MCF 10A (cell line): Measurements from ENCODE around the gene HLA-C. TPM values are rescaled to one million over a fixed set of nuclear protein-coding genes. Genes with fewer than 3 reads are reported as not detected.

Experiments used
- Bru-seq: library from RNA; stranded (reverse); fragments of 400-500 nt; gene quantifications from one replicate; lab custom pipeline; 2021; lab: Mats Ljungman, UMichigan
- BruChase-seq, 2 experiments: library from RNA; stranded (reverse); fragments of 400-500 nt; gene quantifications; one replicate each; lab custom pipeline; 2021; lab: Mats Ljungman, UMichigan
- BruUV-seq: library from RNA; stranded (reverse); fragments of 400-500 nt; replicated peaks from 2 replicates; lab custom pipeline; 2021; lab: Mats Ljungman, UMichigan
- CTCF ChIA-PET: fragments of 300-600 bp; sonication (Branson Sonifier 250); formaldehyde crosslinking; extraction: SDS; loops from one replicate; lab custom pipeline; 2021; ENCODE audit warnings: antibody characterized with exemption, inconsistent platforms; lab: Yijun Ruan, JAX
- POLR2A ChIA-PET: fragments of 300-600, 350-650 bp; sonication (Branson Sonifier 250); formaldehyde crosslinking; extraction: SDS; loops from one replicate; lab custom pipeline; 2020; ENCODE audit warnings: antibody characterized with exemption, inconsistent platforms; lab: Yijun Ruan, JAX
- DNase-seq: peaks from one replicate; pipeline ENCODE4 v3.0.0-alpha.2; 2018; ENCODE audit not compliant: unreplicated experiment
- H3K27ac Mint-ChIP-seq: one replicate; pipeline ENCODE4 v1.8.0; 2022; ENCODE audit warnings: mild to moderate bottlenecking, low read depth, mixed read lengths; ENCODE audit not compliant: unreplicated experiment
- H3K27me3 Mint-ChIP-seq: one replicate; pipeline ENCODE4 v1.8.0; 2022; ENCODE audit warnings: mixed read lengths; ENCODE audit not compliant: insufficient read depth, unreplicated experiment
- H3K36me3 Mint-ChIP-seq: one replicate; pipeline ENCODE4 v1.8.0; 2022; ENCODE audit warnings: mild to moderate bottlenecking, moderate library complexity, mixed read lengths; ENCODE audit not compliant: insufficient read depth, unreplicated experiment
- H3K4me1 Mint-ChIP-seq: one replicate; pipeline ENCODE4 v1.8.0; 2022; ENCODE audit warnings: mixed read lengths; ENCODE audit not compliant: insufficient read depth, unreplicated experiment
- H3K4me3 Mint-ChIP-seq: one replicate; pipeline ENCODE4 v1.8.0; 2022; ENCODE audit warnings: mild to moderate bottlenecking, moderate library complexity, mixed read lengths; ENCODE audit not compliant: unreplicated experiment
- H3K9me3 Mint-ChIP-seq: one replicate; pipeline ENCODE4 v1.8.0; 2022; ENCODE audit warnings: mixed read lengths; ENCODE audit not compliant: unreplicated experiment
- CTCF ChIP-seq: fragments of 200-600 bp; IDR thresholded peaks from one replicate; pipeline ENCODE4 v1.8.0; 2022; ENCODE audit warnings: antibody characterized with exemption, mild to moderate bottlenecking; ENCODE audit not compliant: unreplicated experiment
- intact Hi-C: fragments of 100-400 bp; cut with micrococcal nuclease; formaldehyde crosslinking; loops from 2 replicates; pipeline ENCODE4 v1.14.1; 2022
- long read RNA-seq: library from polyadenylated mRNA; stranded (forward); transcript quantifications from one replicate; pipeline ENCODE4 v2.0.0, GENCODE V29; 2022
- total RNA-seq: library from RNA; stranded (reverse); gene quantifications from 2 replicates; pipeline ENCODE4 v1.2.3, GENCODE V29; 2022

Gene HLA-C
- total RNA-seq (151 and 228 TPM in 2 replicates), Bru-seq, nascent RNA (percentile 89 among the genes with signal in this experiment), BruChase-seq, experiment 1, labeled RNA remaining after a 6-hour chase (percentile 98 among the genes with signal in this experiment), BruChase-seq, experiment 2, labeled RNA remaining after a 2-hour chase (percentile 91 among the genes with signal in this experiment)
- long read RNA-seq, transcript HLA-C-208 (6 exons, 1,880 nt), result minor isoform, 14 of 170 reads
- long read RNA-seq, transcript HLA-C-203 (8 exons, 1,554 nt), result minor isoform, 15 of 170 reads
- long read RNA-seq, transcript HLA-C-201 (8 exons, 1,536 nt), result major isoform, 115 of 170 reads
- long read RNA-seq, partial matches to known transcripts, result 17 of 170 reads
- long read RNA-seq, other reads (novel, unspliced or antisense), result 8 of 170 reads

DNA sequence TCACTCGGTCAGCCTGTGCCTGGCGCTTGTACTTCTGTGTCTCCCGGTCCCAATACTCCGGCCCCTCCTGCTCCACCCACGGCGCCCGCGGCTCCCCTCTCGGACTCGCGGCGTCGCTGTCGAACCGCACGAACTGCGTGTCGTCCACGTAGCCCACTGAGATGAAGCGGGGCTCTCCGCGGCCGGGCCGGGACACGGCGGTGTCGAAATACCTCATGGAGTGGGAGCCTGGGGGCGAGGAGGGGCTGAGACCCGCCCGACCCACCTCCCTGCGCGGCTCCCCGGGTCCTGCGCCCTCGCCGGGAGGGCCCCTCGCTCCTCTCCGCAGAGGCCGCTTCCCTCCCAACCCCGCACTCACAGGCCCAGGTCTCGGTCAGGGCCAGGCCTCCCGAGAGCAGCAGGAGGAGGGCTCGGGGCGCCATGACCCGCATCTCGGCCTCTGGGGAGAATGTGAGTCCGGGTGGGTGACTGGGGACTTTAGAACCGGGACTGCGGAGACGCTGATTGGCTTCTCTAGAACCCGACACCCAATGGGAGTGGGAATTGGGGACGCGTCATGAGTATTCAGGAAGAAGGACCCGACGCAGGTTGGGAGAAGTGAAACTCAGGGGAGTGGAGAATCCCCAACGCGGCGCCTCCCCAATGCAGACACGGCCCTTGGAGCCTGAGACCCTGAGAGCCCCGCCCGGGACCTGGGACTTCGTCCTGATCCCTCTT lies at the start of gene HLA-C:
HLA-C (minus strand) TSS at position 452 of the 717 bp plus-strand sequence; CDS start at position 431, 21 bp downstream.
- ChIA-PET CTCF (no interaction called here), POLR2A (interaction anchor here (0.7 kb wide), 1 partner anchor 1068 kb away, joined by 3 read pairs; no protein-coding TSS in a partner anchor)
- Mint-ChIP-seq H3K27me3 (peaks cover 40% of the 10 kb centered on the region), H3K36me3 (peaks cover 28% of the 10 kb centered on the region), H3K4me3 (peak within 1 kb of the TSS; percentile 87), H3K27ac (peak within 1 kb of the TSS; percentile 97), H3K4me1 (peaks cover 14% of the 10 kb centered on the region), H3K9me3 (no peaks in the 10 kb centered on the region)
- TF ChIP-seq CTCF, result no peak
- TSS peak; percentile 65 for BruUV-seq
- intact Hi-C loops, result loop anchor here (2.0 kb wide), 2 partner anchors 69 to 85 kb away; partner anchors contain the start of gene HLA-B
- peak; percentile 98 for DNase-seq

DNA sequence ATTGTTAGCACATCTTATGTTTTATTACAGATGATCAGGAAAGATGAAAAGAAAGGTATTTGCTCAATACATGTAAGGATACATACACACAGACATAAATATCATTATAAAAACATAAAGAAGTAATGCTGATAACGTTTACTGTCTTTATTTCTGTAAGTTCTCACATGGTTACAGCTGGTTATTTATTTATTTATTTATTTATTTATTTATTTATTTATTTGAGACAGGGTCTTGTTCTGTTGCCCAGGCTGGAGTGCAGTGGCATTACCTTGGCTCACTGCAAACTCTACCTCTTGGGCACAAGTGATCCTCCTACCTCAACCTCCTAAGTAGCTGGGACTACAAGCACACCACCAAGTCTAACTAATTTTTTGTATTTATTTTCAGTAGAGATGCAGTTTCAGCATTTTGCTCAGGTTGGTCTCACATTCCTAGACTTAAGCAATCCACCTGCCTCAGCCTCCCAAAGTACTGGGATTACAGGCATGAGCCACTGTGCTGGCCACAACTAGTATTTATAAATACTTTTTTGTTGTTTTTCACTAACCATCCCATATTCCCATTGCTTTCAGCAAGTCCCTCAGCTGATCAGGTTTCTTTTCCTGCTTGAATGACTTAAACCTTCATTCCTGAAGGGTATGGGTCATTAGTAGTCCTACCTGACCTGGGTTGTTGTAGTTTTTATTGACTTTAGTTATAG lies 49.3 kb upstream of the HLA-C start:
- no peak overlapping the region for H3K27ac Mint-ChIP-seq
- ChIA-PET CTCF (interaction anchor here (0.7 kb wide), 1 partner anchor 31 kb away, joined by 4 read pairs; no protein-coding TSS in a partner anchor), POLR2A (interaction anchor here (0.7 to 1.5 kb wide), 2 partner anchors 75 to 180 kb away, joined by 4 to 5 read pairs; no protein-coding TSS in a partner anchor)
- no peak for TF ChIP-seq CTCF
- DNase-seq, result no peak
- intact Hi-C loops, result no loop called here
- H3K4me3 Mint-ChIP-seq, result no peak overlapping the region
- H3K27me3 Mint-ChIP-seq, result peaks cover 49% of the 10 kb centered on the region
- BruUV-seq, result no TSS peak
- H3K36me3 Mint-ChIP-seq, result no peaks in the 10 kb centered on the region
- H3K4me1 Mint-ChIP-seq, result no peaks in the 10 kb centered on the region
- H3K9me3 Mint-ChIP-seq, result no peaks in the 10 kb centered on the region

GRCh38 chr6:31317036-31317435 lies 45.1 kb upstream of the HLA-C start:
- DNase-seq, result no peak
- no peaks in the 10 kb centered on the region for H3K4me1 Mint-ChIP-seq
- no peaks in the 10 kb centered on the region for H3K36me3 Mint-ChIP-seq
- intact Hi-C loops, result no loop called here
- no peak overlapping the region for H3K4me3 Mint-ChIP-seq
- H3K27me3 Mint-ChIP-seq, result peaks cover 73% of the 10 kb centered on the region
- H3K9me3 Mint-ChIP-seq, result no peaks in the 10 kb centered on the region
- BruUV-seq, result no TSS peak
- TF ChIP-seq CTCF, result no peak
- H3K27ac Mint-ChIP-seq, result no peak overlapping the region
- ChIA-PET CTCF (no interaction called here), POLR2A (no interaction called here)
